Activated CD8-positive, alpha-beta memory T cell treated with anti-CD3 and anti-CD28 coated beads, Interleukin-2, amount 50 U/mL, for 24 hours (primary cell): ENCODE measurements around the gene DSCAML1.

Source experiments
- DNase-seq: peaks from one replicate; pipeline ENCODE4 v3.0.0-alpha.2; 2020; ENCODE audit errors: extremely low read depth

DSCAML1 gene

GRCh38 chr11:117724621-117725020 lies 72.4 kb downstream of the DSCAML1 start:
- no peak for DNase-seq

DNA sequence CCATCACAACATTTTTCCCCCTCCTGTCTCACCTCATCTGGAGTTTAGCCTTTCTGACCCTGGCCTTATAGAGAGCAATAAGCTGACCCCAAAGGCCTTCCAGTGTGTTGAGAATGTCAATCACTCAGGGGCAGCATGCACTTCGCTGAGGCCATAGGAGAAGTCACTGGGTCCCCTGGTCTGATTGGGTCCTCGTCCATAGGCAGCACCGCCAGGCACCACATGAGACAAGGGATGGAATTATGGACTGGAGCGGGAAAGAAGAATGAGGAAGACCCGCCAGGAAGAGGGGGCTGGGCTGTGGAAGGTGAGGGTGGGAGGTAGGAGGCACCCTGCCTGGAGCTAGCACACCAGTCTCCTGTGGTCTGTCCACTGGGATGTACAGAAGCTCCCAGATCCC lies 72.9 kb downstream of the DSCAML1 start:
- DNase-seq = no peak

DNA sequence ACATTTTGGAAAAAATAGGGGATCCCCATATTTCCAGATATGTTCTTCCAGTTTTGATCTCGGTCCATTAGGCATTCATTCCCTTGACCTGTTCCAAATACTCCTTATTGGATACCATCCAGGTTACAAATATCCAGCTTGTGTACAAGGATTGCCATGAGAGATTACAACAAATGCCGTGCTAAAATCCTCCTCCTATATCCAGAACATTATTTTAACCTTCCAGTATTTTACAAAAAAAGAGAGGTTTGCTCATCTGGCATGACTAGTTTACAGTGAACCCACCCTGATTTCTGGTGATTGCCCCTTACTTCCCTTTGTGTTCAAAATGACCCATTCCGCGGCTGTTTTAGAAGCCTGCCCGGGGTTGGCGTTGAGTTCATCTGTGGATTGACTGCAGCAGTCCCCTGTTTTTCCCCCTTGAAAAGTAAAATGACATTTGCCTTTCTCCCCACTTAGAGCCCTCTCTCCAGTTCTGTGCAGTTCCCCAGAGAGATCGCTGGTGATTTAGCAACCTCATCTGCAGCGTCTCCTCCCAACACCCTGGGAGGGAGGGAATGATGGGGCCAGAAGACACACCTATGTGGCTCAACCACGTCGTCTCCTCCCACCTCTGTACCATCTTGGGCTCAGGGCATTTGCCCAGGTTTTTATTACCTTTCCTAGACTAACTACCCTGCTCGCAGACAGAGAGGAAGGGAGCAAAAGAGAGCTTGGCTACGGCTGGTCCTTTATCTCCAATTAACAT lies 73.6 kb downstream of the DSCAML1 start:
- DNase-seq = no peak

DNA sequence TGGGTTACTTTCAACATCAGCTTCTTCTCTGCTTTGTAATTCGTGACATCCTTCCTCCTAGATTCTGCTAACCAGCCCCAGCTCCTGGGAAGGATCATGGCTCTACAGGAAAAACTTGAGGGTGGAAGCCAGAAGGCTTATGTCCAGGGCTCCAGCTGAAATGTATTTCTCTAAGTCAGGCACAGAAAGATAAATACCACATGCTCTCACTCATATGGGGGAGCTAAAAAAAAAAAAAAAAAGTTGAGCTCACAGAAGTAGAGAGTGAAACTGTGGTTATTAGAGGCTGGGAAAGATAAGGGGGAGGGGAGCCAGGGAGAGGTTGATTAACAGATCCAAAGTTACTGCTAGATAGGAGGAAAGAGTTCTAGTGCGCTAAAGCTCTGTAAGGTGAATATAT lies 74.9 kb downstream of the DSCAML1 start:
- DNase-seq = no peak

GRCh38 chr11:117720061-117720511 lies 76.9 kb downstream of the DSCAML1 start:
- no peak for DNase-seq

DNA sequence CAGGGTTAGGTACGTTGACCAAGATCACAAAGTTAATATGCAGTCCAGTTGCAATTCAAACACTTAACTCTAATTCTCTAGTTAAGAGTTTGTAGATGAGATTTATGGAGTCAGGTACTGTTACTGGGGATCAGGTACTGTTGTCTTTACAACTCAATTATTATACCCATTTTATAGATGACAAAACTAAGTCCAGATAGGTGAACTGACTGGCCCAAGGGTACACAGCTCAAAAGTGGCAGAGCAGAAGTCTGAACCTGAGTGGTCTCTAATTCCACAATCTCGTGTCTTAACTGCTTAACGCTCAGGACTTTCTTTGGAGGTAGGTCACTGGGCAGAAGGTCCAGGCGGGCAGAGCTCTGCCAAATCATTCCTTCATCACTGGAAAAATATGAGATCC lies 77.5 kb downstream of the DSCAML1 start:
- DNase-seq = no peak

DNA sequence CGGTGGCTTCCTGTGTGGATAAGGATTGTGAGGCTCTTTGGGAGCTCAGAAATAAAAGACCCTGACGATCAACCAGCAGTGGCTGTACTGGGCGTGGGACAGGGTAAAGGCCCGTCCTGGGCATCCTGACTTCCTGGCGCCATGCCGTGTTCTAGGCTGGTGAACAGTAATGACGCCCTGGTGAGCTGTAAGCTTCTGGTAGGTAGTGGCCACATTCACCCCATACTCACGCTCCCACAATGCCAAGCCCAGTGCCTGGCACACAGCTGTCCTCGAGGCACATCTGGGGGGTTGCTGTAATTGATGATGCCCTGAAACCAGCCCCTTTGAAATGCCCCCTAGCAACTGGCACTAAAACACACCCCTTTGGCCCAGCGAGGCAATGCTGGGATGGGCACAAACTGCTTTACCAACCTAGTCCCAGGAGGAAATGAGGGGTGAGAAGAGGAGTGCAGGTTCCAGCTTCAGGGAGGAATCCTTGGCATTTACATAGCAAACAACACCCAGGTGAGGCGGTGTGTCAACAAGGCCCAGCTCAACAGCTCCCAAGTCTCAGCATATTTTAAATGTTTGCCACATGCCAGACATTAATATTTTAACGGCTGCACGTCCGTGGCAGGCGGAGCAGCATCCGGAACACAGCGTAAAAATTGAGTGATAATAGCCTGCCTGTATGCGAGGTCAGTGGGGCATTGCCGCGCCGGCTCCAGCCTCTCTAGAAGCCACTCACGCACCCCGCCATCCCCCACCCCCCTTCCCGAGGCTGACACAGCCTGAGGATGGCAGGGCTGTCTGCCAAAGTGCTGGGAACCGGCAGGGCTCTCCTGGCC lies 79.3 kb downstream of the DSCAML1 start:
- DNase-seq = no peak

- no peak for DNase-seq
These were observed 80.2 kb downstream of the DSCAML1 start for GRCh38 chr11:117716521-117717440.

DNA sequence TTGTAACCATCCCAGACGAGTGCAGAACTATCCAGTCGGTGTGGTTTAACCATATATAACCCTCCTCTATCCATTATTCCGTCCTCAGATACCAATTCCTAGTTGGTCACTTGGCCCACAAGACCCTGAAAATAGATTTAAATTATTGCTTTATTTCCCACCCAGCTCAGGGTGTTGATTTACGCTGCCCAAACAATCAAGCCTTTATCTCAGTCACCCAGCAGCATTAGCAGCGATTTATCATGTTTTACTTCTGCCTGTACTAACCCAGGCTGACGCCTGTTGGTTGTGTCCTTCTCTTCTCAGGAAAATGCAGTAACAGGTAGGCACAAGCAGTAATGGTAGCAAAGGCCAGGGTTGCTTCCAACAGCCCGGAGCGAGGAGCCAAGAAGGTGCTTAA lies 81.2 kb downstream of the DSCAML1 start:
- no peak for DNase-seq

DNA sequence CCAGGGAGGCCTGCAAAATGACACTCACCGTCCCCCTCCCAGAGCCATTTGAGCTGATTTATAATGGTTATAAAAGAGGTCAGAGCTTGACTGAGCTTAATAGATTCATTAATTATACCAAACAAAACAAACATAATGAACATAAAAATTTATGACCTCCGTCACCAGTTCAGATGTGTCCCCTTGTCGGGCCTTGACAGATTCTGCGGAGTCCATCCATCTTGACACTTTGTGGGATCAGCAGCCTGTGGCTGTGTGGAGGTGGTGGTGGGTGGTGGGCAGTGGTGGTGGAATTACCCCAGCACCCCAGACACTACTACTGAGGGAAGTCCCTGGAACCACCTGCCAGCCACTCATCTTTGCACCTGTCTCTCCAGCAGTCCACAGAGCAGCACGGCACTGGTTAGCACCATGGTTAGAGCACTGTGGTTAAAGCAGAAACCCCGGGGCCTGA lies 83.5 kb downstream of the DSCAML1 start:
- no peak for DNase-seq

GRCh38 chr11:117712530-117712929 lies 84.5 kb downstream of the DSCAML1 start:
- DNase-seq = no peak

DNA sequence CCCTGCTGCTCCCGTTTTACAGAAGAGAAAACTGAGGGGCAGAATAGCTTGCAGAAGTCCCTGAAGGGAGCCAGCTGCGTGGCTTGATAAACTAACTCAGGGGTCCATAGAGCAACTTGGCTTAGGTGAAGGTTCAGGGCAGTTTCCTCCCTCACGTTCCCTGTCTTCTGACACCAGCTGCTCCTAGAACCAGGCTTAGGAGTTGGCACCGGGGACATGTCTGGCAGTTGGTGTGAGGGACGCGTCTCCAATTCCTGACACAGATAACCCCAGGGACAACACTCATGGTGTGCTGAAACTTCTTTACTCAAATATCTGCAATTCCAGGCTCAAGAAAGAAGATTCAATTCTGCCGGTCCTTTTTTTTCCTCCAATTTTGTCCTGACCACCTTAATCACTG lies 85.7 kb downstream of the DSCAML1 start:
- no peak for DNase-seq

- DNase-seq = no peak
These were observed 86.8 kb downstream of the DSCAML1 start for GRCh38 chr11:117710211-117710610.

- no peak for DNase-seq
These were observed 90.6 kb downstream of the DSCAML1 start for GRCh38 chr11:117706322-117706814.

GRCh38 chr11:117705866-117706265 lies 91.2 kb downstream of the DSCAML1 start:
- no peak for DNase-seq

DNA sequence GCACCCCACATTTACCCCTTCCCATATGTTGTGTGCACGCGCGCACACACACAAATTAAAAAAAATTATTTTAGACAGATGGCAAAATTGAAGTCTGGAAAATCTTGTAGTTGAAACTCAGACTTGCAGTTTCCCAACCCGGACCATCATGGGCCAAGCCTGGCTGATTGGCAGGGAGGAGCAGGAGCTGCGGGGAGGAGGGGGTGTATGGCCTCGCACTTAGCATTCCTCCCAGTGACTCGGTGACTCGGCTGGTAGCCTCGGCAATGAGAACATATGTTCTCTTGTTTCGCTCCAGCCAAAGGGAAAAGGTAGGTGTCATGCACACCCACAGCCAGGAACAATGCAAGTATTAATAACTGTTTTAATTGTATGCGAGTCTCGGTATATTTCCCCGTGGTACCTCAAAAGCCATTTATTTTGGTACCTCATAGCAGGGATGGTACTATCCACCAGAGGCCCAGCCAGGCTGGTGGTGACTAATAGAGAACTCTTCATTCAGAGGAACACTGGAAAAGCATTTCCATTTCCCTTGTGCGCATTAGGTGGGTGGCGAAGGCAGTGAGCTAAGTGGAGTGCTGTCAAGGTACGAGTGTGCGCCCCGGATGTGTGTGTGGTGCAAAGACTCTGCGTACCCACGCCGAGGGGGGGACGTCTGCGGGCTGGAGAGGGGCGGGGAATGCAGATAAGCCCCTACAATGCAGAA lies 92.5 kb downstream of the DSCAML1 start:
- no peak for DNase-seq

- DNase-seq = no peak
These were observed 93.9 kb downstream of the DSCAML1 start for GRCh38 chr11:117702946-117703598.

- DNase-seq = no peak
These were observed 95.2 kb downstream of the DSCAML1 start for GRCh38 chr11:117701781-117702180.

- no peak for DNase-seq
These were observed 96.5 kb downstream of the DSCAML1 start for GRCh38 chr11:117700551-117700950.

- no peak for DNase-seq
These were observed 99.7 kb downstream of the DSCAML1 start for GRCh38 chr11:117697319-117697718.

DNA sequence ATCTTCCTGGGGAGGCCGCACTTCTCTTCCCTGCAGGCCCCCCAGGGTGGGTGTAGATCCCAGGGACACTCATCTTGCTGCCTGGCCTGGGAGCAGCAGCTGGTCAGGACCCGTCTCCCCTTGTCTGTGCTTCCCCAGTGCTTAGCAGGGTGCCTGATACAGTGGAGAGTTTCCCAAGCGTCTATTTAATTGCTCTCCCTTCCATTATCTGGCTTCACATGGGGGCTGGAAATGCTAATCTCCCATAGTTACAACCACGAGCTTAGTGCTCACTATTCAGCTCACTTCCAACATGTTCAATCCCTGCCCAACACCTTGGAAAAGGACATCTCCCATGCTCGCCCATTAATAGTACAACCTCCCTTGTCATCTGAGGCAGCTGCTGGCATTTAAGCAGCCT lies 100.5 kb downstream of the DSCAML1 start:
- DNase-seq = no peak
